Stimulated activated CD4-positive, alpha-beta T cell treated with anti-CD3 and anti-CD28 coated beads, TNF-alpha, amount 100 ng/mL, for 24 hours (primary cell): ENCODE data around the gene CTSD.
"Not testable (repeated sequence)": the region's sequence is repeated elsewhere in the genome, so short reads cannot be mapped to it uniquely, and the experiment has no call there.

ENCODE experiments used
- DNase-seq, 3 experiments: peaks; one replicate each; pipeline ENCODE4 v3.0.0-alpha.2; 2020; ENCODE audit warnings: low read depth in 3 of 3

CTSD gene

GRCh38 chr11:1770061-1770460, 6.3 kb upstream of the CTSD start:
- DNase-seq, result no peak

GRCh38 chr11:1769304-1769936, 5.7 kb upstream of the CTSD start:
- not testable (repeated sequence) for DNase-seq

DNA sequence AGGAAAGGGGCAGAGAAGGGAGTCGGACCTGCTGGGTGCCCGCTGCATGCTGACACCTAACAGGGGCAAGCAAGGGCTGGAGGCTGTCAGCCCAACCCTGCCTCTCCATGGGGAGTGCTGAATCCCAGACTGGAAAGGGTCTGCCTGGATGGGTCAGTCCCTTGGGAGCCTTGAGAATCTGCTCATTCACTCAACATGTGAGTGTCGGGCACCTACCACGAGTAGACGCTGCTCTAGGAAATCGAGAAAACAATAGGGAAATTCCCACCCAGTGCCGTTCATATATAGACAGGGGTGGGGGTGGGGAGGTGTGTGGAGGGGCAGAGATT, 4.4 kb upstream of the CTSD start:
- no peak for DNase-seq

- DNase-seq, result no peak
Observed at GRCh38 chr11:1767399-1768140, 3.8 kb upstream of the CTSD start.

- DNase-seq, result no peak
Observed at GRCh38 chr11:1766719-1767398, 3.1 kb upstream of the CTSD start.

GRCh38 chr11:1765871-1766718, 2.4 kb upstream of the CTSD start:
- no peak for DNase-seq

- DNase-seq, result no peak
Observed at GRCh38 chr11:1763336-1763795, 361 bp downstream of the CTSD start.

DNA sequence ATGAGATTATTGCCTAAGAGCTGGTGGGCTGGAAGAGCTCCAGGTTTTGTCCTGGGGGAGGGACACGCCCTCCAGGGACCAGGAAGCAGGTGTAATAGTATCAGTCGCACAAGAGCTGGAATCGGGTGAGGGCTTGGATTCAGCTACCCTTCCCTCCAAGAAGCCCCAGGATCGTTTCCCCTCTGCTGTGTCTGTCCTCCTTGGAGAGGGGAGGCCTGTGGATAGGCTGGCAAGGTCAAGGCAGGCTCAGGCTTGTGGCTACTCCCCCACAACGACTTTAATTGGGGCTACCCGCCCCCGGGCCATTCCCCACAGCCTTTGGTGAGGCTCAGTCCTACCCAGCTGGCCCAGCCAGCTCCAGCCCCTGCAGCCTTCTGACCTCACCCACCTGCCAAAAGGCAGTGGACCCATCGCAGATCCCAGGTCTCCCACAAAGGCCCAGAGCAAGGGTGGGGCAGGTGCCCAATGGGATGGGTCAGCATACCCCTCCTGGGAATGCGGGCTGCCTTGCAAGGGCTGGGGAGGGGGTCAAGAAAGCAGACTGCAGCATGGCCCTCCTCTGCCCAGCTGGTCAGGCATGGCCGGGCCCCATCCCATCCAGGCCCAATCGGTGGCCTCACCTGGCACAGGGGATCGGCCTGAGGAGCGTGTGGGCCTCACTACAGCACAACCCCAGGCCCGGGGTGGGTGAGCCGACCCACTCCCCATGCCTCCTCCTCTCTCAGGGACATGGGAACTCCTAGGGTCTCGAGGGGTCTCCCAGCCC, 1.0 kb downstream of the CTSD start:
- DNase-seq, result no peak

DNA sequence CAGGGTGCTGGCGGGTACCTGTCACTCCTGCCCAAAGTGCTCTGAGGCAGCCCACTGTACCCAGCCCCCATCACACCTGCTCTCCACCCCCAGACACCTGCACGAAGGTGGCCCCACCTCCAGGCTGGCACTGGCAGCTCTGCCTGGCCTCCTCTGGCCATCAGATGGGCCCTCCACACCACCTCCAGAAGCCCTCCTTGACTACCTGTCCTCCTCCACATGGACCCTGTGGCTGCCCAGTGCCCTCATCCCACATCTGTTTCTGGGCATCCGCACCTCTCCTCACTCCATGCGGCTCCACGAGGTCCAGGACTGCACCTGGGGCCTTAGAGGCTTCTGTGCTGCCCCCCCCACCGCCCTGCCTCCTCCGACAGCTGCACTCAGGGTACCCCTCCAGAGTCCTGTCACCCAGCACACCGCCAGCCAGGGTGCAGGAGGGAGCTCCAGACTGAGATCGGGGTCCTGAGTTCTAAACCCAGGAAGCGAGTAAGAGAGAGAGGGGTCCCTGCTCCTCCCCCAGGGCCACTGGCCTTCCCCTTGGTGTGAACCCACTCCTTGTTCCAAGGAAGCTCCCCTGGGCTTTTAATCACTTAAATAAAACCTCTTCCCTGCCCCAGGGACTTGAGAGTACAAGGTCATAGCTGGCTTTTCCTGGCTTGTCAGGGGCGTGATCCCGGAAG, 1.7 kb downstream of the CTSD start:
- DNase-seq, result no peak

- DNase-seq, result no peak
Observed at GRCh38 chr11:1761110-1761856, 2.4 kb downstream of the CTSD start.

- DNase-seq, result no peak
Observed at GRCh38 chr11:1760351-1761109, 3.2 kb downstream of the CTSD start.

DNA sequence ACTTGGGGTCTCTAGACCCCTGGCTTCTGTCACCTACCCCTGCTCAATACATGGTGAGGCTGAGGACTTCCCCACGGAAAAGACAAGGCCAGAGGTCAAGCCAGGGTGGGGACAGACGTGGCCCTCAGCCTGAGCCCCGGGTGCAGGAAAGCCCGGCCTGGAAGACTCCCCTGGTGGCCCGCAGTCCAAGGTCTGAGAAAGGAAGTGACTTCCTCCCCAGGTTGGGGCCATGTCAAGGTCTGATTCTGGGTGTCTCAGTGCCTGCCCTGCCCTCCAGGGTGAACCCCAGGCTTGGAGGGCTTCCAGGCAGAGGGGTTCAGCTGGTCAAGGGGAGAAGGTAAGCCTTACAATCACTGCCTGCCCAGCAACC, 3.9 kb downstream of the CTSD start:
- no peak for DNase-seq

DNA sequence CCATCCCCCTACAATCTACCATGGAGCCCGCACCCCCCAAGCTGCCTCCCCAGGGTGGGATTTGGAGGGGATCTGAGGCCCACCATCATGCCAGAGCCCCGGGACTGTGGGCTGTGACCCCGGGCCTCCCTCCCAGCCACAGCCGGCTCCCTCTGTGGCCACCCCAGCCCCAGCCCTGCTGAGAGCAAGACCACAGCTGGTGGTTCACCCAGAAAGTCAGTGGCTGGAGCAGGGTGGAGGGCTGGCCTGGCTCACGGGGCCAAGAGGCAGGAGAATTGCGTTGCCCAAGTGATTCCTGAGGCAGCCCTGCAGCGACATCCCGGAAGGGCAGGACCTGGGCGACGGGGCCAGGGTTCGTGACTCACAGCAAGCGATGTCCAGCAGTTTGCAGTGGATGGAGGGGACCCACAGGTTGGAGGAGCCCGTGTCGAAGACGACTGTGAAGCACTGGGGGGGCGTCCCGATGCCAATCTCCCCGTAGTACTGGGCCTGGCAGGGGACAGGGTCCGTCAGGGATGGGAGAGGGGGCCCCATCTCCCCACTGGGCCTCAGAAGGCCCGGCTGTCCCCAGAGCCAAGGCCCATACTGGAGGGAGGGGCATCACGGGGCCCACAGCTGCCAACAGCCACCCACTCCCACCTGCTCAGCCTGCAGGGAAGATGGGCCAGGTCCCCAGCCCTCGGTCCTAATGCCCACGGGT, 4.4 kb downstream of the CTSD start:
- no peak for DNase-seq

DNA sequence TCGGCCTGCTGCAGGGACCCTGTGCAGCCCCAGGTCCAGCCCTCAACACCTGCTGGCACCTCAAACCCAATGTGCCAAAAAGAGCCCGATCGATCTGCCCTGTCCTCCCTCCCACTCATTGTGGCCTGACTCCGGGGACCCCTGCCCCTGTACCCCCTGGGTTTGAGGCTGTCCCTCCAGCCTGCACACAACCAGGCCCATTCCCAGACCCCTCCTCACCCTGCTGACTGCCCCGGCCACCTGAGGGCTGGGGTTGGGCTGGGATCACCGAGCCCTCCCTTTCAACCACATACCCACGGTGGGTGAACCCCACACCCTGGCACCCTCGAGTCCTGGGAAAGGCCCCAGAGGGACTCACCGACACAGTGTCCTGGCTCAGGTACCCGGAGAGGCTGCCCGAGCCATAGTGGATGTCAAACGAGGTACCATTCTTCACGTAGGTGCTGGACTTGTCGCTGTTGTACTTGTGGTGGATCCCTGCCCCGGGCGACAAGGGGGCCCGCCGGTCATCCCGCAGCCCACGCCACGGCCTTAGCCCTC, 5.0 kb downstream of the CTSD start:
- DNase-seq, result no peak

GRCh38 chr11:1757861-1758610, 5.7 kb downstream of the CTSD start:
- peak in 1 of 3 experiments; percentile 44 for DNase-seq

DNA sequence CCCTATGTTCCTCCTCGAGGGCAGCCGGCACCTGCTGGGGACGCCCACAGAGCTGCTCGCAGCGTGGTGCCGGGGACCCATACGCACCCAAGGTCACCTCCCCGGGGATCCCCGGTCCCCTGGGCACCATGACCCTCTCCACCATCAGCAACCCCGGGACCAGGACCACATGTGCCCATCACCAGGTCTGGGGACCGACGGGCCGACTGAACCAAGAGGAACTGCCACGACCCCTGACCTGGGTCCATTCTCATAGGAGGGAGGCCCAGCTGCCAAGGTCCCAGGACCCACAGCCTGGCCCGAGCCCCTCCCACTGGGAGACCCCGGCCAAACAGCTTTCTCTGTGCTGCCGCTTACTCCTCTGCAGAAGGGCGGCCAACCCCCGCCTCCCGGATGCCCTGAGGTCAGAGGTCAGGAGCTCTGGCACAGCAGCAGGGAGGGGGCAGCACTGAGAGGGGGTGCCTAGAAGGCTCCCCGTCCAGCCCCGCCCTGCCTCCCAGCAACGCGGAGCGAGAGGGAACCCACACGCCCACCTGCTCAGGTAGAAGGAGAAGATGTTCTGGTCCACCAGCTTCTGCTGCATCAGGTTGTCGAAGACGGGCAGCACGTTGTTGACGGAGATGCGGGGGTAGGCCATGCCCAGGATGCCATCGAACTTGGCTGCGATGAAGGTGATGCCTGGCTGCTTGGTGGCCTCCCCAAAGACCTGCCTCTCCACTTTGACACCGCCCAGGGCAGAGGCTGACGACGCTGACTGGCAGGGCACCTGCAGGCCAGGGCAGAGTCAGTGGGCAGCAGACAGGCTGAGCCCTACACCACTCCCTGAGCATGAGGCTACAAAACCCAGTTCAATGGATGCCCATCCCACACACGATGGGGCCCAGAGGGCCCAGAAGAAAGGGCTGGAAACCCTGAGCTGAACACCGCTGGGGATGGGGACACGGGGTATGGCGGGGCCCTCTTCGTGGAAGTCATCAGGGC, 6.6 kb downstream of the CTSD start:
- no peak for DNase-seq
